Endothelial cell of umbilical vein (primary cell): ENCODE data around the gene PIK3C2G. TPM values are rescaled to one million over a fixed set of nuclear protein-coding genes. Genes with fewer than 3 reads are reported as not detected.

Experiments used
- BruUV-seq: library from RNA; stranded (reverse); fragments of 400-500 nt; replicated peaks from 2 replicates; lab custom pipeline; 2021; lab: Mats Ljungman, UMichigan
- CTCF ChIA-PET: fragments of 300-600, 350-600 bp; sonication (Branson Sonifier 250); formaldehyde crosslinking; loops from one replicate; lab custom pipeline; 2021; ENCODE audit warnings: antibody characterized with exemption, inconsistent platforms; lab: Charles Lee
- POLR2A ChIA-PET: fragments of 300-600, 350-600 bp; sonication (Branson Sonifier 250); formaldehyde crosslinking; loops from one replicate; lab custom pipeline; 2021; ENCODE audit warnings: antibody characterized with exemption, inconsistent platforms; lab: Charles Lee
- DNase-seq: peaks from one replicate; pipeline ENCODE4 v3.0.0-alpha.2; 2011; ENCODE audit warnings: low read depth, low spot score
- FAIRE-seq: peaks from 2 replicates; lab custom pipeline; 2011; peaks lifted over from hg19 to GRCh38; lab: Jason Lieb, UNC
- H2AFZ ChIP-seq: 2 replicates; pipeline ENCODE4 v1.6.0; 2012; ENCODE audit warnings: low read depth, low read length, control low read depth, inconsistent platforms
- H3K27ac ChIP-seq: 2 replicates; pipeline ENCODE4 v1.5.1; 2011; ENCODE audit warnings: low read depth, mild to moderate bottlenecking, control low read depth, low read length, moderate library complexity; ENCODE audit not compliant: insufficient read depth
- H3K27me3 ChIP-seq, 2 experiments: 2 replicates each; pipeline versions ENCODE4 v1.6.0 to v1.6.1; 2011; ENCODE audit warnings: low read length in 2 of 2, mixed read lengths in 1 of 2; ENCODE audit not compliant: control insufficient read depth in 2 of 2, insufficient read depth in 2 of 2
- H3K36me3 ChIP-seq, 2 experiments: 2 replicates in 1 of 2; 3 replicates in 1 of 2; pipeline ENCODE4 v1.5.1; 2011; ENCODE audit warnings: low read length in 2 of 2, mild to moderate bottlenecking in 1 of 2, moderate library complexity in 1 of 2; ENCODE audit not compliant: control insufficient read depth in 2 of 2, insufficient read depth in 2 of 2; ENCODE audit errors: extremely low read depth in 1 of 2
- H3K4me1 ChIP-seq: 3 replicates; pipeline ENCODE4 v1.5.1; 2011; ENCODE audit warnings: mild to moderate bottlenecking, low read length; ENCODE audit not compliant: control insufficient read depth, insufficient read depth; ENCODE audit errors: extremely low read depth
- H3K4me2 ChIP-seq: 2 replicates; pipeline ENCODE4 v1.6.1; 2011; ENCODE audit warnings: low read length, control low read depth, mixed read lengths; ENCODE audit not compliant: insufficient read depth
- H3K4me3 ChIP-seq, 3 experiments: fragments of 200-600 bp in 1 of 3; sonication (generic), shearing (Covaris generic) in 1 of 3; replicated peaks in 1 of 3; 2 replicates each; pipeline ENCODE4 v1.5.1; 2011 to 2016; ENCODE audit warnings: control low read depth in 3 of 3, low read length in 3 of 3, mild to moderate bottlenecking in 2 of 3, inconsistent platforms in 1 of 3, low read depth in 1 of 3, moderate library complexity in 1 of 3; ENCODE audit not compliant: insufficient read depth in 1 of 3
- H3K79me2 ChIP-seq: 2 replicates; pipeline ENCODE4 v1.6.0; 2012; ENCODE audit warnings: low read length, inconsistent platforms; ENCODE audit not compliant: control insufficient read depth, insufficient read depth
- H3K9ac ChIP-seq: replicated peaks from 2 replicates; pipeline ENCODE3; 2011; ENCODE audit warnings: low read length, control low read depth; ENCODE audit not compliant: insufficient read depth; ENCODE audit errors: extremely low read depth
- H3K9me1 ChIP-seq: replicated peaks from 3 replicates; pipeline ENCODE4 v1.6.0; 2011; ENCODE audit warnings: mild to moderate bottlenecking, low read length; ENCODE audit not compliant: control insufficient read depth, insufficient read depth; ENCODE audit errors: extremely low read depth
- H3K9me3 ChIP-seq: replicated peaks from 2 replicates; pipeline ENCODE4 v1.5.1; 2012; ENCODE audit warnings: low read length, inconsistent platforms; ENCODE audit not compliant: control insufficient read depth, insufficient read depth
- H4K20me1 ChIP-seq: replicated peaks from 2 replicates; pipeline ENCODE3; 2011; ENCODE audit warnings: mild to moderate bottlenecking, low read length; ENCODE audit not compliant: control insufficient read depth, insufficient read depth; ENCODE audit errors: extremely low read depth
- EZH2 ChIP-seq: IDR thresholded peaks from 2 replicates; pipeline ENCODE4 v1.6.1; 2012; ENCODE audit warnings: borderline replicate concordance, low read depth, mild to moderate bottlenecking, moderate library complexity, low read length, inconsistent platforms; ENCODE audit not compliant: severe bottlenecking
- FOS ChIP-seq: IDR thresholded peaks from 2 replicates; pipeline ENCODE4 v1.6.1; 2011; ENCODE audit warnings: mild to moderate bottlenecking, low read length, moderate library complexity, borderline replicate concordance; ENCODE audit not compliant: insufficient read depth
- GATA2 ChIP-seq: IDR thresholded peaks from 2 replicates; pipeline ENCODE4 v1.7.0; 2011; ENCODE audit warnings: low read depth, mild to moderate bottlenecking, moderate library complexity, mixed read lengths, low read length; ENCODE audit not compliant: insufficient read length, insufficient read depth
- JUN ChIP-seq: IDR thresholded peaks from 2 replicates; pipeline ENCODE4 v1.6.1; 2011; ENCODE audit warnings: borderline replicate concordance, low read depth; ENCODE audit not compliant: insufficient read length, insufficient read depth
- MYC ChIP-seq: IDR thresholded peaks from one replicate; pipeline ENCODE4 v1.6.1; 2011; ENCODE audit warnings: mild to moderate bottlenecking, low read depth, low read length
- POLR2A ChIP-seq: IDR thresholded peaks from 2 replicates; pipeline ENCODE4 v1.6.1; 2012; ENCODE audit warnings: low read depth, mild to moderate bottlenecking, control low read depth, low read length
- POLR2AphosphoS5 ChIP-seq: IDR thresholded peaks from 2 replicates; pipeline ENCODE4 v1.6.1; 2012; ENCODE audit warnings: low read depth, mild to moderate bottlenecking, control low read depth, low read length, moderate library complexity; ENCODE audit not compliant: insufficient read depth
- dilution Hi-C: fragments of 300-500 bp; cut with MboI; formaldehyde crosslinking; loops from one replicate; pipeline ENCODE4 v1.15.0; 2019; ENCODE audit warnings: low sequenced_read_pairs; ENCODE audit not compliant: extremely low pct_ligation_motif_present
- intact Hi-C: fragments of 100-400 bp; cut with micrococcal nuclease; formaldehyde crosslinking; loops from one replicate; pipeline ENCODE4 v1.10.0; 2022
- polyA plus RNA-seq, 4 experiments: library from polyadenylated mRNA; depleted of rRNA in 3 of 4; stranded (reverse) in 3 of 4; unstranded in 1 of 4; fragments of >200 nt; gene quantifications; 2 replicates each; pipeline versions ENCODE4 v1.2.1 to v1.2.3, GENCODE V29; 2011 to 2012; ENCODE audit warnings: missing spikeins in 1 of 4
- total RNA-seq: library from RNA; stranded (reverse); gene quantifications from 2 replicates; pipeline ENCODE4 v1.2.3, GENCODE V29; 2021
- TF ChIP-seq, protein P1 (sequence below): IDR thresholded peaks from 2 replicates; pipeline ENCODE4 v1.6.1; 2011; ENCODE audit not compliant: insufficient read depth, insufficient read length
- TF ChIP-seq, protein P2 (sequence below), 2 donors: IDR thresholded peaks; 1 replicate in 1 of 2; 2 replicates in 1 of 2; pipeline ENCODE4 v1.5.1; 2011; ENCODE audit warnings: low read length in 2 of 2, mild to moderate bottlenecking in 2 of 2, moderate library complexity in 2 of 2, control low read depth in 1 of 2, inconsistent platforms in 1 of 2, low read depth in 1 of 2; ENCODE audit not compliant: insufficient read depth in 1 of 2; ENCODE audit errors: extremely low read depth in 1 of 2

Gene PIK3C2G
- total and polyA plus RNA-seq, 2 donors (not counting 3 experiments of a cell fraction or from before 2014, with no cell fraction given) = not detected

DNA sequence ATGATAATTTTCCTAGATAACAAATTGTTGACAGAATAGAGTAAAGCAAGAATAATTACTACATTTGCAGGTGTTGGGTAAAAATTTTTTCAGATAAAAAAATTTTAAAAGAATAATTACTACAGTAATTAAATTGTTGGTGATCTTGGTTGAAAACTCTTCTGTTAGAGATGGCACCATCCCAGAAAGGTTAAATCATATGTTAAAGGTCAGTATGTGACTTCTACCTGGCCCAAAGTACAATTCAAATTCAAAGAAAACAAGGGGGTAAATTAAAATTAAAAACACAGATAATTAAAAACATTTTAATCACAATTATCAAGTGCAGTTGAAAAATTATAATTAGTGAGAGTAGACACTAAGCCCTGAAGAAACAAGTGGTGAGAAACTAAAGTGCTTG lies 18.1 kb upstream of the PIK3C2G start:
- Histone ChIP-seq H3K4me1 (no peaks in the 10 kb centered on the region), H3K79me2 (no peaks in the 10 kb centered on the region), H3K36me3 (no peaks in the 10 kb centered on the region), H3K4me3 (no peak overlapping the region), H3K27ac (no peak overlapping the region), H3K27me3 (no peaks in the 10 kb centered on the region), H4K20me1 (no peaks in the 10 kb centered on the region), H3K9me1 (no peaks in the 10 kb centered on the region), H3K9me3 (no peaks in the 10 kb centered on the region), H3K9ac (no peak overlapping the region), H2AFZ (no peak overlapping the region), H3K4me2 (no peak overlapping the region)
- dilution Hi-C loops (no loop called here), intact Hi-C loops (no loop called here)
- no TSS peak for BruUV-seq
- CTCF ChIA-PET = no interaction called here
- DNase-seq (no peak), FAIRE-seq (no peak)
- TF ChIP-seq, protein P1, sequence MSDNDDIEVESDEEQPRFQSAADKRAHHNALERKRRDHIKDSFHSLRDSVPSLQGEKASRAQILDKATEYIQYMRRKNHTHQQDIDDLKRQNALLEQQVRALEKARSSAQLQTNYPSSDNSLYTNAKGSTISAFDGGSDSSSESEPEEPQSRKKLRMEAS = no peak
- TF ChIP-seq MYC (no peak), POLR2AphosphoS5 (no peak), JUN (no peak), GATA2 (no peak), POLR2A (no peak), FOS (no peak), EZH2 (no peak)
- TF ChIP-seq, protein P2, sequence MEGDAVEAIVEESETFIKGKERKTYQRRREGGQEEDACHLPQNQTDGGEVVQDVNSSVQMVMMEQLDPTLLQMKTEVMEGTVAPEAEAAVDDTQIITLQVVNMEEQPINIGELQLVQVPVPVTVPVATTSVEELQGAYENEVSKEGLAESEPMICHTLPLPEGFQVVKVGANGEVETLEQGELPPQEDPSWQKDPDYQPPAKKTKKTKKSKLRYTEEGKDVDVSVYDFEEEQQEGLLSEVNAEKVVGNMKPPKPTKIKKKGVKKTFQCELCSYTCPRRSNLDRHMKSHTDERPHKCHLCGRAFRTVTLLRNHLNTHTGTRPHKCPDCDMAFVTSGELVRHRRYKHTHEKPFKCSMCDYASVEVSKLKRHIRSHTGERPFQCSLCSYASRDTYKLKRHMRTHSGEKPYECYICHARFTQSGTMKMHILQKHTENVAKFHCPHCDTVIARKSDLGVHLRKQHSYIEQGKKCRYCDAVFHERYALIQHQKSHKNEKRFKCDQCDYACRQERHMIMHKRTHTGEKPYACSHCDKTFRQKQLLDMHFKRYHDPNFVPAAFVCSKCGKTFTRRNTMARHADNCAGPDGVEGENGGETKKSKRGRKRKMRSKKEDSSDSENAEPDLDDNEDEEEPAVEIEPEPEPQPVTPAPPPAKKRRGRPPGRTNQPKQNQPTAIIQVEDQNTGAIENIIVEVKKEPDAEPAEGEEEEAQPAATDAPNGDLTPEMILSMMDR (IDR thresholded peaks at IDR 0.05; ENCODE audit: extremely low read depth in 1 of 2, insufficient read depth in 1 of 2, low read depth in 1 of 2, low read length in 2 of 2) = no peak
- POLR2A ChIA-PET = no interaction called here
